Endothelial cell of umbilical vein (primary cell): ENCODE results near the gene ZNF75A. TPM values are rescaled to one million over a fixed set of nuclear protein-coding genes. Genes with fewer than 3 reads are reported as not detected.

ENCODE experiments used
- BruUV-seq: library from RNA; stranded (reverse); fragments of 400-500 nt; replicated peaks from 2 replicates; lab custom pipeline; 2021; lab: Mats Ljungman, UMichigan
- CTCF ChIA-PET: fragments of 300-600, 350-600 bp; sonication (Branson Sonifier 250); formaldehyde crosslinking; loops from one replicate; lab custom pipeline; 2021; ENCODE audit warnings: antibody characterized with exemption, inconsistent platforms; lab: Charles Lee
- POLR2A ChIA-PET: fragments of 300-600, 350-600 bp; sonication (Branson Sonifier 250); formaldehyde crosslinking; loops from one replicate; lab custom pipeline; 2021; ENCODE audit warnings: antibody characterized with exemption, inconsistent platforms; lab: Charles Lee
- DNase-seq: peaks from one replicate; pipeline ENCODE4 v3.0.0-alpha.2; 2011; ENCODE audit warnings: low read depth, low spot score
- FAIRE-seq: peaks from 2 replicates; lab custom pipeline; 2011; peaks lifted over from hg19 to GRCh38; lab: Jason Lieb, UNC
- H2AFZ ChIP-seq: 2 replicates; pipeline ENCODE4 v1.6.0; 2012; ENCODE audit warnings: low read depth, low read length, control low read depth, inconsistent platforms
- H3K27ac ChIP-seq: 2 replicates; pipeline ENCODE4 v1.5.1; 2011; ENCODE audit warnings: low read depth, mild to moderate bottlenecking, control low read depth, low read length, moderate library complexity; ENCODE audit not compliant: insufficient read depth
- H3K27me3 ChIP-seq, 2 experiments: 2 replicates each; pipeline versions ENCODE4 v1.6.0 to v1.6.1; 2011; ENCODE audit warnings: low read length in 2 of 2, mixed read lengths in 1 of 2; ENCODE audit not compliant: control insufficient read depth in 2 of 2, insufficient read depth in 2 of 2
- H3K36me3 ChIP-seq, 2 experiments: 2 replicates in 1 of 2; 3 replicates in 1 of 2; pipeline ENCODE4 v1.5.1; 2011; ENCODE audit warnings: low read length in 2 of 2, mild to moderate bottlenecking in 1 of 2, moderate library complexity in 1 of 2; ENCODE audit not compliant: control insufficient read depth in 2 of 2, insufficient read depth in 2 of 2; ENCODE audit errors: extremely low read depth in 1 of 2
- H3K4me1 ChIP-seq: 3 replicates; pipeline ENCODE4 v1.5.1; 2011; ENCODE audit warnings: mild to moderate bottlenecking, low read length; ENCODE audit not compliant: control insufficient read depth, insufficient read depth; ENCODE audit errors: extremely low read depth
- H3K4me2 ChIP-seq: 2 replicates; pipeline ENCODE4 v1.6.1; 2011; ENCODE audit warnings: low read length, control low read depth, mixed read lengths; ENCODE audit not compliant: insufficient read depth
- H3K4me3 ChIP-seq, 3 experiments: fragments of 200-600 bp in 1 of 3; sonication (generic), shearing (Covaris generic) in 1 of 3; replicated peaks in 1 of 3; 2 replicates each; pipeline ENCODE4 v1.5.1; 2011 to 2016; ENCODE audit warnings: control low read depth in 3 of 3, low read length in 3 of 3, mild to moderate bottlenecking in 2 of 3, inconsistent platforms in 1 of 3, low read depth in 1 of 3, moderate library complexity in 1 of 3; ENCODE audit not compliant: insufficient read depth in 1 of 3
- H3K79me2 ChIP-seq: 2 replicates; pipeline ENCODE4 v1.6.0; 2012; ENCODE audit warnings: low read length, inconsistent platforms; ENCODE audit not compliant: control insufficient read depth, insufficient read depth
- H3K9ac ChIP-seq: replicated peaks from 2 replicates; pipeline ENCODE3; 2011; ENCODE audit warnings: low read length, control low read depth; ENCODE audit not compliant: insufficient read depth; ENCODE audit errors: extremely low read depth
- H3K9me1 ChIP-seq: replicated peaks from 3 replicates; pipeline ENCODE4 v1.6.0; 2011; ENCODE audit warnings: mild to moderate bottlenecking, low read length; ENCODE audit not compliant: control insufficient read depth, insufficient read depth; ENCODE audit errors: extremely low read depth
- H3K9me3 ChIP-seq: replicated peaks from 2 replicates; pipeline ENCODE4 v1.5.1; 2012; ENCODE audit warnings: low read length, inconsistent platforms; ENCODE audit not compliant: control insufficient read depth, insufficient read depth
- H4K20me1 ChIP-seq: replicated peaks from 2 replicates; pipeline ENCODE3; 2011; ENCODE audit warnings: mild to moderate bottlenecking, low read length; ENCODE audit not compliant: control insufficient read depth, insufficient read depth; ENCODE audit errors: extremely low read depth
- EZH2 ChIP-seq: IDR thresholded peaks from 2 replicates; pipeline ENCODE4 v1.6.1; 2012; ENCODE audit warnings: borderline replicate concordance, low read depth, mild to moderate bottlenecking, moderate library complexity, low read length, inconsistent platforms; ENCODE audit not compliant: severe bottlenecking
- FOS ChIP-seq: IDR thresholded peaks from 2 replicates; pipeline ENCODE4 v1.6.1; 2011; ENCODE audit warnings: mild to moderate bottlenecking, low read length, moderate library complexity, borderline replicate concordance; ENCODE audit not compliant: insufficient read depth
- GATA2 ChIP-seq: IDR thresholded peaks from 2 replicates; pipeline ENCODE4 v1.7.0; 2011; ENCODE audit warnings: low read depth, mild to moderate bottlenecking, moderate library complexity, mixed read lengths, low read length; ENCODE audit not compliant: insufficient read length, insufficient read depth
- JUN ChIP-seq: IDR thresholded peaks from 2 replicates; pipeline ENCODE4 v1.6.1; 2011; ENCODE audit warnings: borderline replicate concordance, low read depth; ENCODE audit not compliant: insufficient read length, insufficient read depth
- MYC ChIP-seq: IDR thresholded peaks from one replicate; pipeline ENCODE4 v1.6.1; 2011; ENCODE audit warnings: mild to moderate bottlenecking, low read depth, low read length
- POLR2A ChIP-seq: IDR thresholded peaks from 2 replicates; pipeline ENCODE4 v1.6.1; 2012; ENCODE audit warnings: low read depth, mild to moderate bottlenecking, control low read depth, low read length
- POLR2AphosphoS5 ChIP-seq: IDR thresholded peaks from 2 replicates; pipeline ENCODE4 v1.6.1; 2012; ENCODE audit warnings: low read depth, mild to moderate bottlenecking, control low read depth, low read length, moderate library complexity; ENCODE audit not compliant: insufficient read depth
- dilution Hi-C: fragments of 300-500 bp; cut with MboI; formaldehyde crosslinking; loops from one replicate; pipeline ENCODE4 v1.15.0; 2019; ENCODE audit warnings: low sequenced_read_pairs; ENCODE audit not compliant: extremely low pct_ligation_motif_present
- intact Hi-C: fragments of 100-400 bp; cut with micrococcal nuclease; formaldehyde crosslinking; loops from one replicate; pipeline ENCODE4 v1.10.0; 2022
- polyA plus RNA-seq, 4 experiments: library from polyadenylated mRNA; depleted of rRNA in 3 of 4; stranded (reverse) in 3 of 4; unstranded in 1 of 4; fragments of >200 nt; gene quantifications; 2 replicates each; pipeline versions ENCODE4 v1.2.1 to v1.2.3, GENCODE V29; 2011 to 2012; ENCODE audit warnings: missing spikeins in 1 of 4
- total RNA-seq: library from RNA; stranded (reverse); gene quantifications from 2 replicates; pipeline ENCODE4 v1.2.3, GENCODE V29; 2021
- TF ChIP-seq, protein P1 (sequence below): IDR thresholded peaks from 2 replicates; pipeline ENCODE4 v1.6.1; 2011; ENCODE audit not compliant: insufficient read depth, insufficient read length
- TF ChIP-seq, protein P2 (sequence below), 2 donors: IDR thresholded peaks; 1 replicate in 1 of 2; 2 replicates in 1 of 2; pipeline ENCODE4 v1.5.1; 2011; ENCODE audit warnings: low read length in 2 of 2, mild to moderate bottlenecking in 2 of 2, moderate library complexity in 2 of 2, control low read depth in 1 of 2, inconsistent platforms in 1 of 2, low read depth in 1 of 2; ENCODE audit not compliant: insufficient read depth in 1 of 2; ENCODE audit errors: extremely low read depth in 1 of 2

ZNF75A gene
- total and polyA plus RNA-seq, 2 donors (not counting 3 experiments of a cell fraction or from before 2014, with no cell fraction given) = 8.3 to 28.4 TPM

GRCh38 chr16:3328643-3329042 lies 23.3 kb downstream of the ZNF75A start:
- H2AFZ ChIP-seq = no peak overlapping the region
- no peaks in the 10 kb centered on the region for H3K9me3 ChIP-seq
- BruUV-seq = no TSS peak
- no peaks in the 10 kb centered on the region for H3K36me3 ChIP-seq
- dilution Hi-C loops (no loop called here), intact Hi-C loops (no loop called here)
- peaks cover 0 to 7% of the 10 kb centered on the region in 2 experiments for H3K27me3 ChIP-seq
- H3K9ac ChIP-seq = no peak overlapping the region
- no peaks in the 10 kb centered on the region for H3K79me2 ChIP-seq
- POLR2A ChIA-PET = no interaction called here
- FAIRE-seq (no peak), DNase-seq (no peak)
- H3K4me2 ChIP-seq = no peak overlapping the region
- no peaks in the 10 kb centered on the region for H4K20me1 ChIP-seq
- CTCF ChIA-PET = no interaction called here
- no peak overlapping the region for H3K27ac ChIP-seq
- H3K4me3 ChIP-seq = no peak overlapping the region
- H3K9me1 ChIP-seq = no peaks in the 10 kb centered on the region
- H3K4me1 ChIP-seq = no peaks in the 10 kb centered on the region
- TF ChIP-seq, protein P1, sequence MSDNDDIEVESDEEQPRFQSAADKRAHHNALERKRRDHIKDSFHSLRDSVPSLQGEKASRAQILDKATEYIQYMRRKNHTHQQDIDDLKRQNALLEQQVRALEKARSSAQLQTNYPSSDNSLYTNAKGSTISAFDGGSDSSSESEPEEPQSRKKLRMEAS = no peak
- TF ChIP-seq MYC = no peak
- no peak for TF ChIP-seq JUN
- TF ChIP-seq POLR2AphosphoS5 = no peak
- no peak for TF ChIP-seq GATA2
- no peak for TF ChIP-seq EZH2

- Histone ChIP-seq H3K36me3 (no peaks in the 10 kb centered on the region), H4K20me1 (no peaks in the 10 kb centered on the region), H3K4me3 (no peak overlapping the region), H3K4me1 (no peaks in the 10 kb centered on the region), H3K4me2 (no peak overlapping the region), H3K9ac (no peak overlapping the region), H2AFZ (no peak overlapping the region), H3K9me1 (no peaks in the 10 kb centered on the region), H3K27ac (no peak overlapping the region), H3K9me3 (no peaks in the 10 kb centered on the region), H3K27me3 (peaks cover 0 to 3% of the 10 kb centered on the region in 2 experiments), H3K79me2 (no peaks in the 10 kb centered on the region)
- FAIRE-seq = no peak
- dilution Hi-C loops = no loop called here
- BruUV-seq = no TSS peak
- ChIA-PET CTCF (no interaction called here), POLR2A (no interaction called here)
- intact Hi-C loops = no loop called here
- no peak for DNase-seq
- TF ChIP-seq, protein P1 = no peak
- TF ChIP-seq EZH2 (no peak), MYC (no peak), POLR2AphosphoS5 (no peak), FOS (no peak), JUN (no peak), POLR2A (no peak), GATA2 (no peak)
- TF ChIP-seq, protein P2, sequence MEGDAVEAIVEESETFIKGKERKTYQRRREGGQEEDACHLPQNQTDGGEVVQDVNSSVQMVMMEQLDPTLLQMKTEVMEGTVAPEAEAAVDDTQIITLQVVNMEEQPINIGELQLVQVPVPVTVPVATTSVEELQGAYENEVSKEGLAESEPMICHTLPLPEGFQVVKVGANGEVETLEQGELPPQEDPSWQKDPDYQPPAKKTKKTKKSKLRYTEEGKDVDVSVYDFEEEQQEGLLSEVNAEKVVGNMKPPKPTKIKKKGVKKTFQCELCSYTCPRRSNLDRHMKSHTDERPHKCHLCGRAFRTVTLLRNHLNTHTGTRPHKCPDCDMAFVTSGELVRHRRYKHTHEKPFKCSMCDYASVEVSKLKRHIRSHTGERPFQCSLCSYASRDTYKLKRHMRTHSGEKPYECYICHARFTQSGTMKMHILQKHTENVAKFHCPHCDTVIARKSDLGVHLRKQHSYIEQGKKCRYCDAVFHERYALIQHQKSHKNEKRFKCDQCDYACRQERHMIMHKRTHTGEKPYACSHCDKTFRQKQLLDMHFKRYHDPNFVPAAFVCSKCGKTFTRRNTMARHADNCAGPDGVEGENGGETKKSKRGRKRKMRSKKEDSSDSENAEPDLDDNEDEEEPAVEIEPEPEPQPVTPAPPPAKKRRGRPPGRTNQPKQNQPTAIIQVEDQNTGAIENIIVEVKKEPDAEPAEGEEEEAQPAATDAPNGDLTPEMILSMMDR (IDR thresholded peaks at IDR 0.05; ENCODE audit: extremely low read depth in 1 of 2, insufficient read depth in 1 of 2, low read depth in 1 of 2, low read length in 2 of 2) = no peak
Observed at GRCh38 chr16:3346041-3346440, 40.7 kb downstream of the ZNF75A start.
